HG03460 (cell line): ENCODE results near the gene AIF1.

ENCODE experiments used
- ATAC-seq: cut with Tn5 transposase; IDR thresholded peaks from one replicate; pipeline ENCODE4 v1.9.1; 2021; ENCODE audit not compliant: unreplicated experiment

The AIF1 gene

DNA sequence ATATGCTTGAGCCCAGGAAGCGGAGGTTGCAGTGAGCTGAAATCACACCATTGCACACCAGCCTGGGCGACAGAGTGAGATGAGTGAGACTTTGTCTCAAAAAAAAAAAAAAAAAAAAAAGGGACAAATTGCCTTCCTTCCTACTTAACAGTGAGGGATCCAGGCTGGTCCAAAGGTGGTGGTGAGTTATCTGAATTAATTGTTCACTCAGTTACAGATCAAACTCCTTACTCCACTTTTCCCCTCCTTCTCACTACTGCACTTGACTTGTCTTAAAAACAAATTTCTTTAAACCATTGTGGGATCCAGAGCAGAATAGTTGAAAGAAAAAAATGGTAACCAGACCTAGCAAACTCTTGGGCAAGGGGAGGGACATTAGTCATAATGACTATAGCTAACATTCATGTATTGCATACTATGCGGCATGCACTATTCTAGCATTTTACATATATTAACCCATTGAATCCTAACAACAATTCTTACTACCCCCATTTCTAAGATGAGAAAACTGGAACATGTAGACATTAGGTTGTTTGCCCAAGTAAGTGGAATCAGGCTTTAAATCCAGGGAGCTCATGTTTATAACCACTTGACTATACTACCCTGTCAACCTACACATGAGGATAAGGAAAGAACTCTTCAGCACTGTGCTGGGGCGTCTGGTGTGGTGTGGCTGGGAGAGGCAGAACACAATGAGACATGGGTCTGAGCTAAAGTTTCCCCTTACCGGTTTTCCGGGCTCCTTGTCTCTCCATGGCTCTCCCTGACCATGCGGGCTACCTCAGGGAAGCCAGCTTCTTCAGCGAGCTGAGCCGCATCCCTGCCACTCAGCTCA lies 48.3 kb downstream of the AIF1 start:
- ATAC-seq: no peak

DNA sequence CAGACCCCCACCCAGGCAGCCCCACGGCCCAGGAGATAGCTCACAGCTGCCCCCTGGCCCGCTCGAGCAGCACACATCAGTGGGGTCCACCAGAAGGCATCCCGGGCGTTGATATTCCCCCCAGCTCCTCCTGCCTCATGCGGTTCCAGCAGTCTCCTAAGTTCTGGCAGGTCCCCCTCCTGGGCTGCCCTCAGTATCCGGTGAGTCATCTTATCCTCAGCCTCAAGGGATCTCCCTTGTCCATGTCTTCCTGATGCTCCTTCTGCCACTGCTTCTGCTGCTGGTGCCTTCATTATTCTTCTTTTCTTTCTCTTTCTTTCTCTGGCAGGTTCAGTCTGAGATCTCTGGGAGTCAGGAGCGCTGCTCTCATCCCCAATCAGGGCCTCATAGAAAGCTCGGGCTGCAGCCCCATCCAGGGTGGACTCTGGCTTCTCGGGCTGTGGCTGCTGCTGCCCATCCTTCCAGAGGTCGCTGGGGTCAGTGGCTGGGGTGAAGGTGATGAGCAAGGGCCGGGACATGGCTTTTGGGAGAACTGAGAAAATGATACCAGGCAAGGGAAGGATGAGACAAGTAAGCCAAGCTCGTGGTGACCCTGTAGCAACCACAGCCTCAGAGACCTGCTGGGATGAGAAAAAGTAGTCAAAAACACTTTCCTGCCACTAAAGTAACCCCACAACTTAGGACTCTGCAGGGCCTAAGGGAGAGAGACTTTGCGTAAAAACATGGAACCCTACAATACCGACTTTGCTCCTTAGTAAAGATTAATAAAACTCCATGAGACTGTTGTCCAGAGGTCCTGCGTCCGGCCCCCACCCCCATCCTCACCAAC lies 49.1 kb downstream of the AIF1 start:
- ATAC-seq: no peak

DNA sequence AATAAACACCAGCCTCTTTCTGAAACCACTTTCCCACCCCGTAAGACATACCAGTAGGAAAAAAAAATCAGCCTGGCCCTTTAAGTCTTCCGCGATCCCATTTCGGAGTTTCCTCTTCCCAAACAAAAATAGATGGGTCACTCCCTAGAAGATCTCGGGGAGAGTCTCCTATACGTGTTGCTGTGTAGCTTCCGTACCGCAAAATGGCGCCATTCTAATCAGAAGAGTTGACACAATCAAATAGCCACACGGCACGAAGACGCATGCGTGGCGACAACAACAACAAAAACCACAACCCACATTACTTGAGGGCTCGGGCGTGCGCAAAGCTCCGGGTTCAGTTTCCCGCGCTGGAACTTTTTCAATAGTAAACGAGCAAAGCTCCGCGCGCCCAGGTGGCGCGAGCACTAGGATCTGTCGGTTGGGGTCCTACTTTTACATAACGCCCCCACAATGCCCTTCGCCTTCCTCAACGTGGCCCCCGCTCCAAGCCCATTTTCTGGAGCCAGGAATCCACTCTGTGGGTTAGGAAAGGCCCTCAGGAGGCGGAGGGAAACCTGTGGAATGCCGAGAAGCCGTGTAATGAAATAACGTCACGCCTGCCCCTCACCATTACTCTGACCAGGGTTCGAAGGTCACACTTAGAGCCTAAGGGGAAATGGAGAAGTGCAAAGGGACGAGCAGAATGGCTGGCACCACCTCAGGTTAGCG lies 49.9 kb downstream of the AIF1 start, which contains the start of gene GPANK1:
GPANK1 (minus strand) TSS at position 208 of the 711 bp plus-strand sequence. CDS start 519 bp downstream, outside the sequence.
- ATAC-seq: no peak

DNA sequence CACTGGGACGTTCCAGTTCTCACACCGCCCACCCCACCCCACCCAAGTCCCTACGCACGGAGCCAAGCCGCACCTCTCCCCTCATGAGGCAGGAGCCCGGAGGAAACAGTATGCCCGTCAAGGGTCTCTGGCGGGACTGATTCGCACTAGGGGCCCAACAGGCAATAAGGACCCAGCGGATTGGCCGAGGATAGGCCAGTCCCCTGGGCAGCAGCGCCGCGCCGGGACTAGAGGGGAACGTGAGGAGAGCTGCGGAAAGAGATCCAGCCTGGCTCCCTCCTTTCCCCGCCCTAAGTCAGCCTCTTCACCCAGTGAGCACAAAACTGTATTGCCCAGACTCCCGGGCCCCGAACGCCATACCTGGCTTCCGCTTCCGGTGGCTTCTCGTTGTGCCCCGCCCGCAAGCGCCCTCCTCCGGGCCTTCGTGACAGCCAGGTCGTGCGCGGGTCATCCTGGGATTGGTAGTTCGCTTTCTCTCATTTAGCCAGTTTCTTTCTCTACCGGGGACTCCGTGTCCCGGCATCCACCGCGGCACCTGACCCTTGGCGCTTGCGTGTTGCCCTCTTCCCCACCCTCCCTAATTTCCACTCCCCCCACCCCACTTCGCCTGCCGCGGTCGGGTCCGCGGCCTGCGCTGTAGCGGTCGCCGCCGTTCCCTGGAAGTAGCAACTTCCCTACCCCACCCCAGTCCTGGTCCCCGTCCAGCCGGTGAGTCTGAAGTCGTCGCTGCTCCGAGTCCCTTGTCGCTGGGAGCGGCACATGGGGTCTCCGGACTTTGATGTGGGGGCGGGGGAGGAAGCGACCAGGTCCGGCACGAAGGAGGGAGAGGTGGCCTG lies 50.7 kb downstream of the AIF1 start, which contains the start of gene CSNK2B:
CSNK2B (plus strand) TSS at position 580 of the 836 bp plus-strand sequence. CDS start 752 bp downstream, outside the sequence.
- ATAC-seq: peak; percentile 72

DNA sequence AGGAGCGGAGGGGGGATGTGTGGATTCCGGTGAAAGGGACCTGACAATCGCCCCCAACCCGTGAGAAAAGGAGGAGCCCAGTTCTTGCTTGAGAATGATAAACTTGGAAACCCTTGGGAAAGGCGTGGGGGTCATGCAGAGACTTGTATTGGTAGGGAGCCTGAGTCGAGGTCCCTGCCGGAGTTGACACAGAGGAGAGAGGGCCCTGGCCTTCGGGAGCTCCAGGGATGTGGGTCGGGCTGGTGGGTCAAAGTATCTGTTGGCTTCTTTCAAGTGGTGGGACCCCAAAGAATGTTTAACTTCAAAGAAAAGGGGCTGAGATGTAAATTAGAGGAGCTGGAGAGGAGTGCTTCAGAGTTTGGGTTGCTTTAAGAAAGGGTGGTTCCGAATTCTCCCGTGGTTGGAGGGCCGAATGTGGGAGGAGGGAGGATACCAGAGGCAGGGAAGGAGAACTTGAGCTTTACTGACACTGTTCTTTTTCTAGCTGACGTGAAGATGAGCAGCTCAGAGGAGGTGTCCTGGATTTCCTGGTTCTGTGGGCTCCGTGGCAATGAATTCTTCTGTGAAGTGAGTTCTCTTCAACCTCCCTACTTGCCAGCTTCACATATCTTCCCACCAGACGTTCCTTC lies 51.4 kb downstream of the AIF1 start:
- no peak for ATAC-seq
